HG03108 (cell line): ENCODE measurements around the gene MAX.

Experiments
- ATAC-seq: cut with Tn5 transposase; IDR thresholded peaks from one replicate; pipeline ENCODE4 v1.9.1; 2021; ENCODE audit warnings: moderate library complexity; ENCODE audit not compliant: unreplicated experiment

Gene MAX

DNA sequence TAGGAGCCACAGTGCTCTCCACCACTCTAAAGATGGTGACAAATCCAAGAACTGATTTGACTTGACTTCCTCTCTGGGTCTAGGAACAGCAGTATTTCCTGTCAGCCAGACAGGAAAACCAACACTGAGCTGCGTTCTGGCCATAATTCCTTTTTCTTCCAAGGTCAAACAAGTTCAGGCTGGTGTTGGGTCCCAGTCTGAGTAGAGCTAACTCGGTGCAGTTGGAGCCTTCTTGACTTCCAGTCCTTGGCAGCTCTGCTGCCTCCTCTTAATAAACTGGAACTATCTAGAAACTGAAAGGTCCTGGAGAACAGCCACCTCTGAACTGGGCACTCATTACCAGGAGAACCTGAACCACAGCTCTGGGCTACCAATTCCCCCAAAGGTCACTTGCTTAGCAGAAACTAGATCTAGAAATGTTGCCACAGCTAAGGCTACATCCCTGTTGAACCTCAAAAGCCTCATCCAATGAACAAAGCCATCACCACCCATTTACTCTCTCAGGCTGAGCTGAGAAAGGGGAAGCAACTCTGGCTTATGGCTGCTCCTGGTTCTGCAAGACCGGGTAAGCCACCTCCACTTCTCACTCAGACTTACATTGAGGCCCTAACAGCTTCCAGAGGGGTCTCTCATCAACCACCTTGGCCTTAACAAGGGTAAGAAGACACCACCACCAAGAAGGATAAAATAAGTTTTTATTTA lies 27.7 kb downstream of the MAX start:
- ATAC-seq, result no peak

DNA sequence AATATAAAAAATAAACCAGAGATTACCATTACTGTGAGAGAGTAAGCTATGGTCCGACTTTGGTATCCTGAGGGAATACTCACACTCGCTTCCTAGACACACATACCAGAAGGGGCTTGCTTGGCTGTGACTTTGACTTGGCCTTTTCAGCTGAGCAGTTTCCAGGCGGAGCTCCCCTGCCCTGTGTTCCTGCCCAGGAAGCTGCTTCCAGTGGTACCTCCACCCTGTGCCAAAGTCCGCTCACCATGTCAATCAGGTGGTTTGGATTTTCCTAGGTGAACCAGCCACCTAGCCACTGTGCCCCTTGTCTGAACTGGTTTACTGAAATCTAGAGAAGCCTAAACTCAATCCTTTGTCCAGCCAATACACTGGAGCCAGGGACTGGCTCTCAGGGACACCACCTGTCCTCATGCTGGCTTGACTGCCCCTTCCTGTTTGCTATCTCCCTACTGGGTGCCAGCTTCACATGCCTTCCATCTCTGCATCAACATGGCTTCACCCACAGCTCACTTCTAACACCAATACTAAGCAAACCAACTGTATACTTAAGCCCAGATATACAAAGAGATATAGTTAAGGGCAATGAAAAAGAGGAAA lies 28.6 kb downstream of the MAX start:
- ATAC-seq, result no peak

DNA sequence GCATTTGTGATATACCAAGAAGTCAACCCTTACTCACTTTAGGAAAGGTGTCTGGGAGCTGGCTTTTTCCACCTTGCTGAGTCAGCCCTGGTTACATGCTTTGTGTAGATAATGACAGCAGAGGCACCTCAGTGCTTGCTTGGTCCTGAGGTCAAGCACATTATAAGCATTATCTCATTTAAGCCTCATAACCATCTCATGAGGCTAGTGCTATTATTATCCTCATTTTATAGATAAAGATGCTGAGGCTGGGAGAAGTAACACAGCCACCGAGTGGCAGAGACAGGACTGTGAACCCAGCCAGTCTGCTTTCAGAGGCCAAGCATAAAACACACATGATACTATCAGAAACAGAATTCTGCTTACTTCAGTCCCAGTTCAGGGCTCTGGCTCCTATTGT lies 29.4 kb downstream of the MAX start:
- no peak for ATAC-seq

DNA sequence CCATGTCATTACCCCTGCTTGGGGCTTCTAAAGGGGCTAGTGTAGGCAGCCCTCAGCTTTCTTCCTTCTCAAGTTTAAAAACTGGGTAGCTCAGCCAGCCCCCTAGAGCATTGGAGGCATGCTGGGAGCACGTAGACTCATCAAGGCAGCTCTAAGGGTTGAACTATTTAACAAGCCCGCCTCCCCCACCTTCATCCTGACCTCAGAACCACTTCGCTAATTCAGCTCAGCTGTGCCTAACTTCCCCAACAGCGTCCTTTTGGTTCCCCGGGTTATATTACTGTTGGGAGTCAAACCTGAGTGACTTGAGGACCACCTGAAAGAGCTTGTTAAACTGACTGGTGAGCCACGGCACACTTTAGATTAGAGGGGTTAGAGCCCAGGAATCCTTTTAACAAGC lies 30.1 kb downstream of the MAX start:
- no peak for ATAC-seq

DNA sequence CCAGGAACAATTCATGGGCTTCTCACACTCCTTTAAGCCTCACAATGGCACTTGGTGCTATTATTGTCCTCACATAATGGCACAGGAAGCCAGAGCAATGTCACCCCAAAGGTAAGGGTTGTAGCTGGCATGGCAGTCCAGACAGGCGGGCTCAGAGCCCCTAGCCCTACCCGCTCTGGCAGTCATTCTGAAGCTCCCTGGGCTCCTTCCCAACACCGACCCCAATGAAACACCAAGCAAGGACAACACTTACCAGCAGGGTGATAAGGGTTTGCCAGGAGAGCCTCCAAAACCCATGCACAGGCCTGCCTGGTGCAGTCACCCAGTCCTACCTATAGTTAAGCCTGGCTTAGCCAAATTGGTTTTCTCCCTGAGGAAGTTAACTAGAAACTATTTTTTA lies 30.8 kb downstream of the MAX start:
- ATAC-seq, result no peak

DNA sequence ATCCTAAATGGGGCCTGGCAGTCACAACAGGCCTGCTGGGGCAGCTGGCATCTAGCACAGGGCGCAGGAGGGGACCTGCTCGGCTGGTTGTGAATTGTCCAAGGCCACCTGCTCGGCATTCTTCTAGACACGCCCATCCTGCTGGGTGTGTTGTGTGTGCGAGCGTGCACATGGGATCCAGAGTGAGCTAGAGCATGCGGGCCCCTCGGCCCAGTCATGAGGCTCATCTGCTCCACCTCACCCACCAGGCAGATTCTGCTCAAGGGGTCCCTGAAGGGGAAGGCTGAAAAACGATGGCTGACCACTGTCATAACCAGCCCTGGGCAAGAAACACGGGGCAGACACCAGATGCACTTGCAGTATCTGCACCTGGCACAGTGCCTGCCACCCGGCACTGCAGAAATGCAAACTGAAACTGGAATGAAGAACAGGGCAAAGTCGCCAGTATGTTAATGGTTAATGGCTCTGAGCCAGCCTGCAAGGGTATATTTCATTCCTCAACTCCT lies 31.8 kb downstream of the MAX start:
- no peak for ATAC-seq

DNA sequence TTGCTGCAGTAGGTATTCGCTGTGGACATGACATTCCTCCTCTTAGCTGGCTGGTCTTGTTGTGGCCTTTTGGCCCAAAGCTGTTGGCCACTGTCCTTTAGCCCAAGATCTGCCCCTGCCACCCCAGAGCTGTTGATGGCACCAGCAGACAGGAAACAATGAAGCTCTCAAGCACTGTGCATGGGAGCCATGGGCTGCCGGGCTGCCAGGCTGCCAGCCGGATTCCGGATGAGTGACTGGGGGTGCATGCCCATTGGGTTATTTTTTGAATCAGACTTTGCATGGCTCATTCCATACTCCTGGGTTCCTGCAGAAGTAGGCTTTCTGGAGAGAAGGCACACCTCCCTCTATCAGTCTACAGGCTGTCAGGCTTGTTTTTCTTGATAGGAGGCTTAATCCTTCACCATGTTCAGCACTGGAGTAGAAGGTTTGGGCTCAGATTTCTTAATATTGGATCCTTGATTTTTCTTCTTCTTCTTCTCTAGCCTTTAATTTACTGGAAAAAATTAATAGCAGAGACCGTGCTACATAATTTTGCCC lies 32.4 kb downstream of the MAX start:
- ATAC-seq, result no peak

DNA sequence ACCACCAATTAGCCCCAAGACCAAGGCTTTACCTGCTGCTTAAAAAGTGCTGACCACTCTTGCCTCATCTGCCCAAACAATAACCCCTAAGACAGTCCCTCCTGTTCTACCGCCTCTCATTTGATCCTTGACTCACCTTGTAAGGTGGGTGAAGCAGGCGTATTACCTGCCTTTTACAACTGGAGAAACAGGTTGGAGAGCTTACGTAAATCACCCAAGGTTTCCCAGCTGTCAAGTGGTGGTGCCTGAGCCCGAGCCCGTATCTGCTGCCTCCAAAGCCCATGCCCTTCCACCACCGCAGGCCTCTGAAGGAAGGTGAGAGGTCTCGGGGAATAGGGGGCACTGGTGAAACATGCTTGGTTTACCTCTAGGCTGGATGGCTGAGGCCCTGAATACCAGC lies 36.6 kb downstream of the MAX start:
- ATAC-seq, result no peak

DNA sequence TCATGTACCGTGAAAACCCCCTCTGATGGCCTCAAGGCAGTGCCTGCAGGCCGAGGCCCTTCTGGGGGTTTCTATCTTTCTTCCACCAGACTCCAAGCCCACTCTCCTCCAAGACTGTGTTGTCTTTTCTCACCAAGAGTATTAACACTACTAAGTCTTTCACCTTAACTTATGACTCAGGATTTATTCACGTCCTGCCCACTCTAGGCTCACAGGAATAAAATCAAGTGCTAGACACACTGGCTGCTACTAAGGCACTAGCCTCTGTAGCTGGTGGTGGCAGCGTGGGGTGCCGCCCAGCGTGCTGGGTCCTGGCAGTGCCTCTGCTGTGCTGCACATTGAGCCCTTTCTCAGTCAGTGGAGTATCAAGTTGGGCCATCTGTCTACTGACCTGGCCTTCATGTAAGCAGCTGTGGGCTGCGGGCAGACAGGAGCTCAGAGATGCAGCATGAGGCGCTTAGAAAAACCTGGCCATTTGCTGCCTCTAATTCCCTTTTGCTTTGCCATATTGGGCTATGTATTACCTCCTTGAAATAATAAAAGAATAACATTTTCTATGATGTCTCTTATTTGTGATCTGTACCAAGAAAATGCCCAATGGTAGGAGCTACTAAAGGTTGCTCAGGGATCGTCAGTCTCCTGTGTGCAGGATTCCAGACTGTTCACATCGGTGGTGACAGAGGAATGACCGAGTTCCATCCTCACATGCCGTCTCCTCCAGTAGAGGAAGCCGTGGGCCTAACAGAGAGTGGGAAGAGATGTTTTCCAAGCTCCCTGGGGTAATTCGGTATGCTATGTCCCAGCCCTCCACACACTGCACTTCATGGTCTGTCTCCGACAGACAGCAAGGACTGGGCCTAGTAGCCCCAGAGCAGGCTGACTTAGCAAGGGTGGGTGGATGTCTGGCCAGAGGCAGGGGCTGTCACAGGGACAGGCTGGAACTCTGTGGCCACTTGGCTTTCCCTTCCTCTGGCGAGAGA lies 39.9 kb downstream of the MAX start:
- no peak for ATAC-seq

DNA sequence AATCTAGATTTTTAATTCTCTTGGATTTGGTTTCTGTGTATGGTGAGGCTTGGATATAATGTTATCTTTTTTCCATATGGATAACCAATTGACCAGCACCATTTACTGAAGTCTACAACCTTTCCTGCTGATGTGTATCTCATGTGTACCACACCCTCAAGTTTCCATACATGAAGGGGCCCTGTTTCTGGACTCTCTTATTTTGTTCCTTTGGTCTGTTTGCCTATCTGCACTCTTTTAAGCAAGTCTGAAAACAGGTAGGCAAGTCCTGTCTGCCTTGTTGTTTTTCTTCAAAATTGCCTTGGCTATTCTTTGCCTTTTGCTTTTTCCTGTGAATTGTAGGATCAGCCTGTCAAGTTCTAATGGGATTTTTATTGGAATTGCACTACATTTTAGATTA lies 44.6 kb downstream of the MAX start:
- no peak for ATAC-seq

DNA sequence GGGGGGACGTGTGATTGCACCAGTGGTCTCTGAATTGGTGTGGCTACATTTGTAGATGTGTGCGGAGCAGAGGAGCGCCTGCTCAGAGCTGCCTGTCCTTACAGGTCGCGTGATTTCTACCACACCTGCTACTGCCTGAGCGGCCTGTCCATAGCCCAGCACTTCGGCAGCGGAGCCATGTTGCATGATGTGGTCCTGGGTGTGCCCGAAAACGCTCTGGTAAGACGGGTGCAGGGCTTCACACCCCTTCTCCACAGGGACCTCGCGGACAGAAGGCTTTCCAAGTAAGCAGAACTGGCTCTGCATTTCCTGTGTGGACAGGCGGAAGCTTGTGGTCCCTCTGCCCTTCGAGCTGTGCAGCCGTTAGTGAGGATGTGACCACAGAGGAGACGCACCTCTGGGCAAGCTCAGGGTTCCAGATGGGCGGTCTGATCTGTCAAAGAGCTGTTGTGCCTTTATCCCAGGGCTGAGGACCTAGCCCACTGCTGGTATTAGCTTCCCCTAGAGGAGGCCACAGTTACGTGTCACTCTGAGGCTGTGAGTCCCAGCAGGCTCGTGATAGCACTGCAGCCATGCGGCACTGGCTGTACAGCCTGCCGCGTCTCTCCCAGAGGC lies 47.7 kb downstream of the MAX start:
- ATAC-seq, result no peak

DNA sequence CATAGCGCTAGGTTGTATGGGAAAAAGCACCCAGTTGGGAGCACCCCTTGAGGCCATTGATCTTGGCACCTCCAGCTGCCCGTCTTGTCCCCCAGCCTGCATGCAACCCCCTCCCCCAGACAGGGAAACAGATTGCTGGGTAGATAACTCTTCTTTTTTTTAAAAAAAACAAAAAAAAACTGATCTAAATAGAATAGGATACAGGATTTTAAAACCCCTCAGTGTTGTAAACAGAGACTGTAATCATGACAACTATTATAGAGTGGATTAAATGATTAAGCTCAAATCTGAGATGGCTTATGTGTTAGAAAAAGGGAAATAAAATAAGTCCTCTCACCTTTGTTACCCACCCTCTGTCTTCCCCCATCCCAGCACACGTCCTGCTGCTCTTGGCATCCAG lies 48.9 kb downstream of the MAX start:
- ATAC-seq, result no peak

DNA sequence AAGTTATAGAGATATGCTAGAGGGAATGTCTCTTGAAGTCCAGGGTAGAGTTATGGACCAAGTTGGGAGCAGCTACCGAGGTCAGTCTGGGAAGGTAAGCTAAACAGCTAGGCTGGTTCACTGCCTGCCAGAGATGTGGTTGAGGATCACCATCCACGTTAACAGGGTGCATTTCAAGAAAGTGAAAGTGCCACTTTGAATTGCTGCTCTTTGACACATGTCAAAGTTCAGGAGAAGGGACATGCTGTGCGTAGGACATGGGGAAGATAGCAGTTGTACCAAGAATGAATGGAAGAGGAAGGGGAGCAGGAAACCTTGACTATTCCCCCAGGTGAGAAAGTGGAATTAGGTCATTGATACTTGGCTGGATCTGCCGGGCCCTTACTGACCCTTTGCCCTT lies 49.5 kb downstream of the MAX start:
- ATAC-seq, result no peak

DNA sequence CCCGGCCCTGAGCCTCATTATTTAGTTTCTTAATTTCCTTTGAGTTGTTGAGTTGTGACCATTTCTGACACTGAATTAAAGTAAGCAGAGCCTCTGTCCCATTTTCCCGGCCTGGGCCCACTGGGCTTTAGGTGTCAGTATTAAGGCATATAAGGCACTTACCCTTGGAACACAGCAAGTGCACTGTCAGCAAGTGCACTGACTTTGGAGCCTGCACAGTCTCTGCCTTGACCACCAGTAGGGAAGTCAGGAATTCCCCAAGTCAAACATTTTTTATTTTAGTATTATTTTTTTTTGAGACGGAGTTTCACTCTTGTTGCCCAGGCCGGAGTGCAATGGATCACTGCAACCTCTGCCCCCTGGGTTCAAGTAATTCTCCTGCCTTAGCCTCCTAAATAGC lies 56.6 kb downstream of the MAX start:
- ATAC-seq, result no peak

DNA sequence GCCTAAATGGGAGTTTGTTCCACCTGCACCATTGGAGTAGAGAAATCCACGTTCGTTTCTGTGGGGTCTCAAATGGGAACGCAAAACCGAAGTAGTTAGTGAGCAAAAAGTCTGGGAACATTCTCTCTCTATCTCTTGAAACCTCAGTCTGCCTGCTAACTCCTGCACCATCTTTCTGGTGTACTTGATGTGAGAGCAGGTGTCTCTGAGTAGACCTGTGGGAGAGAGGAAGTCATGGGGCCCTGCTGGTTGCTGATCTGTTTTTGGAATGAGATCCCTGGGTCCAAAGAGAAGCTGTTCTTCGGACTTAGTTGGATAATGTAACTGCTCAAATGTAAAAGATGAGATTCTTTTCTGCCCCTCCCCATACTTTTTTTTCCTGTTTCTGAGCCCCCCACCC lies 57.3 kb downstream of the MAX start:
- no peak for ATAC-seq

DNA sequence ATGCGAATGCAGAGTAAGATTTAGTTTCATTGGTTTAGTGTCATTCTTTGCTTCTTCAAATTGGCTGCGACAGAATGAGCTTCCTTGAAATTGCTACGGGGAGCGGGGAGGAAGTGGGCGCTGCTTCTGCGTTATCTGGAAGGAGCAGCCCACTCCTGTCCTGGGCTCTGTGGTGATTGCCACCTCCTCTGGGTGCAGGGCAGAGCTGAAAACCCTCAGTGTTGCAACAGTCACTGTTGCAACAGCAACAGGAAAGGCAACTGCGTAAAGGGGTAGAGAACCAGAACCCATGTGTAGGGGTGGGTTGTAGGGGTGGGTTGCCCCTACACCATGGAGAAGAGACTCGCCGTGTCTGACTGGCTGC lies 57.7 kb downstream of the MAX start:
- no peak for ATAC-seq

DNA sequence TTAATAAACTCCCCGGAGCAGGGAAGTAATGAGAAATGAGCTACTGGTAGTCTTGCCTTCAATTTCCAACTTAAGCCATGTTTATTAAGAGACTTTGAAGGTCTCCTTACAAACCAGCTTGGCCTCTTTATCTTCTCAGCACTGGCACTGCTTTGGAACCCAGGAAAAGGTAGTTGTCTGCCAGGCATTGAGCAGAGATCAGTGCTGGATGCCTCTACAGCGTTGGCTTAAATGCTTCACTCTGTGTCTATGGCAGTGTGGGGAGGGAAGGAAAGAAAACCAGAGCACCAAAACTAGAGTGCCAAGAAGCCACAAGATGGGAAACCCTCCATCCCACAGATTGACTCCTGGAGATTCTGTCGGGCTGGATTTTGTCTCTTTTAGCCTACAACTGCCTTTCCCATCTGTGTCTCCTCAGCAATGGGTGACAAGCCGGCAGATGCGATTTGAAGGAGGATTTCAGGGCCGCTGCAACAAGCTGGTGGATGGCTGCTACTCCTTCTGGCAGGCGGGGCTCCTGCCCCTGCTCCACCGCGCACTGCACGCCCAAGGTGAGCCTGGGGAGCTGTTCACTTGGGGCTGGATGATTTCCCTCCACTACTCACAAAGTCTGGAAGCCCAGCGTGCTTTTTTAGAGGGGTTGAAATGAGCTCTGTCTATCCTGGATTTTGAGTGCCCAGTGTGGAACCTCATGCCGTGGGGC lies 58.3 kb downstream of the MAX start:
- no peak for ATAC-seq

DNA sequence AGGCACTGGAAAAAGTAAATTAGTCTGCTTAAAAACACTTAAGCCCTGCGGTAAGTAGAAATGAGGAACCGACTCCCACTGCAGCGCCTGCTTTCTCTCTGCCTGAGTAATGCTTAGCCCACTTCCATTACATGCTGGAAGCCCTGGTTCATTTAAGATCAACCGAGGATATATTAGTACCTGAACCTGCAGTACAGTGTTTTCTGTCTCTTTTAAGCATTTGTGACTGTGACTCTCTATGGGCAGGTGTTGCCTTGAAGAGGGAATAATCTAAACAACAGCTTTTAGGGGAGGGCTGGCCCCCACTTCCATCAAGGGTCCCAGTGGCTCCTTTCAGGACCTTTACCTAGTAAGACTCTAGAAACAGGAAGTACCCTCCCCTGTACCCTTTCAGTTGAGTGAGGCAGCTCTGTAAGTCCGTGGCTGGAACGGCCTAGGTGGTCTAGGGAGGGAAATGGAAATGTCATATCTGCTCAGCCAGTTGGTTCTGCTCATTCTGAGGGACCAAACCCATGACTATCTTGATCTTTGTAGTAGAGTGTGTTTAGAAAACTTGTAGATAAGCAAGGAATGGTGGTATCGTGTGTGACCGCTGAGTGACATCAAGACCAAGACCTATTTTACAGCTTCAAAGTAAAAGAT lies 59.5 kb downstream of the MAX start:
- no peak for ATAC-seq

DNA sequence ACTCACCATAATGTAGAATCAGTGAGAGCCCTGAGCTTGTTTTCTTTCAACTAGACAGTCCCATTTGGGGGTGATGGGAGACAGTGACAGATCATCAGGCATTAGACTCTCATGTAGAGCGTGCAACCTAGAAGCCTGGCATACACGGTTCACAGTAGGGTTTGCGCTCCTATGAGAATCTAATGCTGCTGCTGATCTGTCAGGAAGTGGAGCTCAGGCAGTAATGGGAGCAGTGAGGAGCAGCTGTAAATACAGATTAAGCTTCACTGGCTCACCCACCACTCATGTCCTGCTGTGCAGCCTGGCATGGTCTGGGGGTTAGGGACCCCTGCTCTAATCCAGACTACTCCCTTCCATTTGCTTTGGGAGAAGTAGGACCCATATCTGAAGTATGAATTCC lies 60.0 kb downstream of the MAX start:
- no peak for ATAC-seq

DNA sequence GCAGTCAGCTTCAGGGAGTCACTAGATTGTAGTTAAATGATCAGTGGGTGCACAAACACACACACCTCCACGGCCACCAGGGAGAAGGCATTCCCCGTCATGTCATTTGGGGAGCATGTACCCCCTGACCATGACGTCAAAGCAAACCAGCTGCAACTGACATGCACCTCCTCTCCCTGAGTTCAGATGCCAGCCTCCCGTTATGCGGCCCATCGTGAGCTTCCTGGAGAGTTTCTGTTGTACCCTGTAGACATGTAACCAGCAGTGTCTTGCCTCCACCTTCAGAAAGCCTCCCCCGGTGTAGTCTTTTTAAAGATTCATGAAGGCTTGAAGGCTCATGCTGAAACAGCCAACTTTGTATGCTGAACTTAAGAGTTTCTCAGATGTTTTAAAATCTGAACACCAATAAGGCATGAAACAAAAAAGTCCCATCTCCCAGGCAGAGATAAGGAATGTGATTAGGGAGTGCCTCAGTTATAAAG lies 60.8 kb downstream of the MAX start:
- no peak for ATAC-seq
